GM19023 (cell line): Measurements from ENCODE around the gene FANCF.

Source experiments
- ATAC-seq: cut with Tn5 transposase; IDR thresholded peaks from one replicate; pipeline ENCODE4 v1.9.1; 2021; ENCODE audit warnings: mild to moderate bottlenecking, moderate library complexity; ENCODE audit not compliant: unreplicated experiment

The FANCF gene

DNA sequence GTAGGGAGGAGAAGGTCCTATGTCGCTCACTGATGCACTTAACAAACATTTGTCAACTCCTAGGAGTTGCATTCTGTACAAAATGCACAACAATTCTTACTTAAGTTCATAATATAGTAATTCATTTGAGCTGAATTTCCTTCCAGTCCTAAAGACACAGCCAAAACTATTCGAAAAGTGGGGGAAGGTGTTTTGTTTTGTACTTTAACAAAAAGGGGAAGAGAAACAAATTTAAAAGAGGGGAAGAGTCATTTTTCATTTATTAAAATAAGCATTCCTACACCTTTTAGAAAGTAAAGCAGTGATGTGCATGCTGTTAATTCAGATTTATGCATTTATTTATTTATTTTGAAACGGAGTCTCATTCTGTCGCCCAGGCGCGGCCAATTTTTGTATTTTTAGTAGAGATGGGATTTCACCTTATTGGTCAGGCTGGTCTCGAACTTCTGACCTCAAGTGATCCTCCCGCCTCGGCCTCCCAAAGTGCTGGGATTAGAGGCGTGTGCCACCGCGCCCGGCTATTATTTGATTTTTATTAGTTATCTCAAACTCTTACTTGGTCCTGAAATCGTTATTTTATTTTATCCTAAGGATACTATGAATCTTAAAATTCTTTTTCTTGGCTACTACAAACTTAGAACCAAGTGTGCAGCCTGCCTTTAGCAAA, 1.1 kb upstream of the FANCF start:
- ATAC-seq = no peak

DNA sequence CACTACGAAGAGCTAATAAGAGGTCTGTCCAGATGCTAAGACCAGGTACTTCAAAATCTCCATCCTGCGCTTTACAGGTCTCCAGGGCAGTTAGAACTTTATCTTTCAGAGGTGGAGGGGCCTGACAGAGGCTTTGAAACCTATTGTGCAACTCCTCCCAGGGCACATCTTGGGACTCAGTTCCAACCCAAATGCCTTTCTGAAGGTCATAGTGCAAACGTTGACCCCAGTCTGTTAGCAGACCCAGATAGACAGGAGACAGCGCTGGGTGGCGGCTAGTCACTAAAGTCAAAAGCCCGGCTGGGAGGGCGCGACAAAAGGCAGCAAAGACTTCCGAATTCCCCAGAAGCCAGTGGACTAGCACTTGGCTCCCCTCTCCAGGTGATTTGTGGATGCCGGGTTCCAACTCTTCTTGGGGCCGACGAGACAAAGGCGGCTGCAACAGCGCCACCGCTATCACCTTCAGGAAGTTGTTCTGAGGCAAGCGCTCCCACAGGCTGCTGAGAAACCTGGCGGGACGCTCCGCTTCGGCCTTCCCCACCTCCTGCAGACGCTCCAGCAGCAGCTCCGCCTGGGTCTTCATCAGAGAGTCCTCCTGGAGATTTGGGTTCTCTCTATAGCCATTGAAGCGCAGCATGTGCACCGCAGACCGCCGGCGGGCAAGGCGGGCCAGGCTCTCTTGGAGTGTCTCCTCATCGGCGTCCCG, 728 bp downstream of the FANCF start:
- ATAC-seq = peak; percentile 56

- no peak for ATAC-seq
Measured at GRCh38 chr11:22617868-22618267, 7.8 kb downstream of the FANCF start.

GRCh38 chr11:22603933-22604332, 21.7 kb downstream of the FANCF start:
- no peak for ATAC-seq

- ATAC-seq = no peak
Measured at GRCh38 chr11:22602504-22602903, 23.1 kb downstream of the FANCF start.

DNA sequence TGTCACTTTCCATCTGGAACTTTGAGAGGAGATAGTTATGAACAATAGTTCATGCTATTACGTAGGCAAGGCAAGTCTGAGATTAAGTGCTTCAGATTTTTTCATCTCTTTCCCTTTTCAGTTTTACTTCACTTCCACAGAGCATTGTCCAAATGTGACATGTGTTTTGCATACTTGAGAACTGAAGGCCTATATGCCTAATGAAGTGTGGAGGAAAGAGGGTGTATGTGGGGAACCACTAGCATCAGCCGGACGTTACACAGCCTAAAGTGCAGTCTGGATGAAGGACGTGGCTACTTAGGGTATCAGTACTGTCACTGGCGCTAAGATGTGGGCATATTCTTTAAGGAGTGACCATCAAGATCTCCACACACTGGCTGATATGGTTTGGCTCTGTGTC, 26.2 kb downstream of the FANCF start:
- no peak for ATAC-seq

GRCh38 chr11:22597062-22597461, 28.6 kb downstream of the FANCF start:
- no peak for ATAC-seq

DNA sequence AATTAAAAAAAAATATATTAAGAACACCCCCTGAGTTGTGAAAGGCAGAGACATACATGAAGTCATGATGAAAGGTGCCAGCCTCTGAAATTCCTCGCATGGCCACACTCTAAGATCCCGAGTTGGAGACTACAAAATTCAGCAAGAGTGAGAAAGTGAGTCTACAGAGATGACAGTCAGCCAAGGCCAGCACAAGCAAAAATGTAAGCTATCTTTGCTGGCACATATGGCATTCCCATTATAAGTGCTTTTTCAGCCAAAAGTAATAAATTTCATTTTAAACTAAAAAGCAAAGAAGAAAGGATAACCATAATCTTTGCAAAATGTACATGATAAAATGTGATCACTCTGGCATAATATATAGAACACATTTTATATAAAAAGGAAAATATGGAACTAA, 40.6 kb downstream of the FANCF start:
- ATAC-seq = no peak

- ATAC-seq = no peak
Measured at GRCh38 chr11:22583963-22584492, 41.6 kb downstream of the FANCF start.

DNA sequence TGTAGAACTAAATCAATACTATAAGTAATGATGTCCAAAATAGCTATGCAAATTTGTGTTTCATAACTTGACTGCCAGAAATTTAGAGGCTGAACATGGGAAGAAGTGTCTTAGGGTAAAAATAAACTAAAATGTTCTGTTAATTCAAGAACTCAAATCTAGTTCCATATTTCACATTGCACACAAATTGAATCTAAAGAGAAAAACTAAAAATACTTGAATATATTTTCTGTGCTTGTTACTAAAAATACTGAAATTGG, 43.5 kb downstream of the FANCF start:
- no peak for ATAC-seq

DNA sequence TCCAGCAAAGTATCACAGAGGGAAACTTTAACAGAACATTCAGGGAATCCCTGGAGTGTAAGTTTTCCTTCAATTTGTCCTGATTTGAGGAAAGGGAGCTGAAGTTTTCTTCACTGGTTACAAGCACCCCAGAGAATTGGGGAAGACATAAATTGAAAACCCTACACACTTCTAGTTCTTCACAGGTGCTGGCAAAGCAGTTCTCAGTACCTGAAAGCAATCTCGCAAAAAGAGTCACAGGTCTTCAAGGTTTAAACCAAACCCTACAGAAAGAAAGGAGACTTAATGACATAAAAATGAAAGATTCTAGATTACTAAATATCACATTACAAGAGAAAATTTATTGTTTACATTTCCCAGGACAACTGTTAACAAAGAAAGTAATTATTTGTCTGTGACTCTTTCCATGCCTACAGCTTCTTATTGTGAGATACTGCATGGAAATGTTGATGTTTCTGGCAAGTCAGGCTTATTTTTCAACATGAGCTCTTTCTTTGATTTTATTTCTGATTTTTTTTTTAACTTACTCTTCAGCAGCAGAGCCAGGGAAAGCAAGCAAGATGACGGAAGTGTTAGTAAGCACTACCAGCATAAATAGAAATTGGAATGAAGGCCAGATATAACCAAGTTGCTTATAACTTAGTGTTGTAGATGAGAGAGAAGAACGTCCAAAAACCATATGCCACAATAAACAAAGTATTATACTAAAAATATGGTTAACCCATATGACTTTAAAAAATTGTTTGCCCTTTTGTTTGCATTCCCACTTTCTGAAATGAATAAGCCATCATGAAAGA, 44.1 kb downstream of the FANCF start:
- no peak for ATAC-seq

- ATAC-seq = no peak
Measured at GRCh38 chr11:22577854-22578253, 47.8 kb downstream of the FANCF start.
